ENCODE data around the gene PTPRJ. TPM values are rescaled to one million over a fixed set of nuclear protein-coding genes. Genes with fewer than 3 reads are reported as not detected.
A peak's percentile ranks its signal among the peaks of the same experiment; 100 is the strongest.

Gene PTPRJ
- total and polyA plus RNA-seq, 2 of the 13 experiments (the other 11 are each of a cell fraction or from before 2014, with no cell fraction given): 1.0 to 1.2 TPM

- H3K79me2 ChIP-seq (ENCODE audit: insufficient read depth, low read length): no peaks in the 10 kb centered on the region
- TF ChIP-seq, protein P1, sequence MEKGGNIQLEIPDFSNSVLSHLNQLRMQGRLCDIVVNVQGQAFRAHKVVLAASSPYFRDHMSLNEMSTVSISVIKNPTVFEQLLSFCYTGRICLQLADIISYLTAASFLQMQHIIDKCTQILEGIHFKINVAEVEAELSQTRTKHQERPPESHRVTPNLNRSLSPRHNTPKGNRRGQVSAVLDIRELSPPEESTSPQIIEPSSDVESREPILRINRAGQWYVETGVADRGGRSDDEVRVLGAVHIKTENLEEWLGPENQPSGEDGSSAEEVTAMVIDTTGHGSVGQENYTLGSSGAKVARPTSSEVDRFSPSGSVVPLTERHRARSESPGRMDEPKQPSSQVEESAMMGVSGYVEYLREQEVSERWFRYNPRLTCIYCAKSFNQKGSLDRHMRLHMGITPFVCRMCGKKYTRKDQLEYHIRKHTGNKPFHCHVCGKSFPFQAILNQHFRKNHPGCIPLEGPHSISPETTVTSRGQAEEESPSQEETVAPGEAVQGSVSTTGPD (CRISPR knock-in tag; IDR thresholded peaks at IDR 0.05): no peak
- 0 out of 2 replicates have a peak, but pooled peaks have one; percentile 16 for TF ChIP-seq ELF3 (CRISPR knock-in tag; IDR thresholded peaks at IDR 0.05)
- H3K36me3 ChIP-seq (replicated peaks in 1 of 2; ENCODE audit: control insufficient read depth in 1 of 2, insufficient read depth in 2 of 2, low read length in 2 of 2): no peaks in the 10 kb centered on the region
- H3K27ac ChIP-seq (ENCODE audit: extremely low read length, insufficient read depth, low read length): peak overlapping the region; percentile 56
- no peak overlapping the region for H3K4me3 ChIP-seq (replicated peaks in 1 of 3; ENCODE audit: insufficient read depth in 1 of 3, low read depth in 2 of 3, low read length in 3 of 3)
- H4K20me1 ChIP-seq (ENCODE audit: insufficient read depth, low read length): no peaks in the 10 kb centered on the region
- in situ Hi-C loops (cut with HindIII; ENCODE audit: extremely low pct_ligation_motif_present, low pct_unique_long_range_greater_than_20kb): no loop called here
- ChIA-PET CTCF (ENCODE audit: low intra/inter-chr PET ratio, low total read pairs) (no interaction called here), POLR2A (interaction anchor here (1.1 kb wide), 1 partner anchor 94 kb away, joined by 3 read pairs; no protein-coding TSS in a partner anchor)
- no TSS peak for BruUV-seq (replicated peaks)
- no peak overlapping the region for H3K9ac ChIP-seq (ENCODE audit: insufficient read depth, low read depth, low read length)
- H3K4me2 ChIP-seq (ENCODE audit: low read depth, low read length): no peak overlapping the region
- no peak overlapping the region for H2AFZ ChIP-seq (ENCODE audit: low read length)
- H3K9me3 ChIP-seq (ENCODE audit: low read length): no peaks in the 10 kb centered on the region
- H3K4me1 ChIP-seq (ENCODE audit: insufficient read depth, low read length): peaks cover 63% of the 10 kb centered on the region
- 29% methylated on average over 4 of the region's 4 CpGs for WGBS (ENCODE audit: low lambda C conversion rate)
- DNase-seq (ENCODE audit: low spot score): no peak
- FAIRE-seq: no peak
- no peak for ATAC-seq
- intact Hi-C loops (cut with micrococcal nuclease; ENCODE audit: unreplicated experiment): no loop called here
- H3K27me3 ChIP-seq (ENCODE audit: control insufficient read depth in 1 of 2, insufficient read depth in 2 of 2, low read length in 2 of 2): no peaks in the 10 kb centered on the region
Observed at GRCh38 chr11:48093323-48093722, 113.0 kb downstream of the PTPRJ start.

DNA sequence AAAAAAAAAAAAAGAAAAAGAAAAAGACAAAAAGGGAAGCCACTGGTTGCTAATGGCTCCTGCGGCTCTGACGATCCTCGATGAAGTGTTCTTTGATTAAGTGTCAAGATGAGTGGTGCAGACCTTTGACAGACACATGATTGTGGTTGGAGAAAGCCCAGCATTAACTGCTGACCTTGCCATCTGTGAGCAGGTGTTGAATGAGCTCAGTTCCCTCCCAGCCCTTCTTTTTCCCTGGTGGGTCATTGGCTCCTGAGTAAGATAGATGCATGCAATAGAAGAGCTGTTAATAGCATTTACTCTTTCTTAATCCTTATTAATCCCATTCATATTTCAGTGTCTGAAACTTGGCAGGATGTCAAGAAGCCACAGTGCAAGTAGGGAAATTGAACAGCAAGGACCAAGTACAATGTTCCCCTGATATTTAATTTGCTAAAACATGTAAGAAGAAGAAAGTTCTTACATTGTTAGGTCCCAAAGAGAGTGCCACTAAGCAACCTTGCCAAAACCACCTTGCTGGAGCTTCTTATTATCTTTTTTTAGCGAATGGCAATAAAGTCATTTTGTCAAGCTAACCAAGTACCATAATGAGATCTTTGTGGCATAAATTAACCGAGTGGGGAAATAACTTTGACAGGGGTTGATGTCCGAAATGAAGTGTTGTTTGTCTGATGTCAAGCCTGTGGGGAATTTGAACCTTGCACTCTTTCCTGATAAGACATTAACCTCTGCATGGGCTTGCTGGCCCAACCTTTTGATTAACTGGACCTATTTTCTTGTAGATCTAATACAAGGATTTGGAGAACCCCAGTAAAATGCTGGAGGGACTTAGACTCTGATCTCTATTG, 113.7 kb downstream of the PTPRJ start:
- peak; percentile 77 for DNase-seq (ENCODE audit: low spot score)
- H4K20me1 ChIP-seq (ENCODE audit: insufficient read depth, low read length): no peaks in the 10 kb centered on the region
- intact Hi-C loops (cut with micrococcal nuclease; ENCODE audit: unreplicated experiment): no loop called here
- peak overlapping the region in 2 of 3 experiments; percentile 22 to 36; a peak in 3 of 6 replicates for H3K4me3 ChIP-seq (replicated peaks in 1 of 3; ENCODE audit: insufficient read depth in 1 of 3, low read depth in 2 of 3, low read length in 3 of 3)
- H3K27ac ChIP-seq (ENCODE audit: extremely low read length, insufficient read depth, low read length): peak overlapping the region; percentile 56
- peak overlapping the region; percentile 78 for H3K4me2 ChIP-seq (ENCODE audit: low read depth, low read length)
- no peaks in the 10 kb centered on the region for H3K36me3 ChIP-seq (replicated peaks in 1 of 2; ENCODE audit: control insufficient read depth in 1 of 2, insufficient read depth in 2 of 2, low read length in 2 of 2)
- no peaks in the 10 kb centered on the region for H3K79me2 ChIP-seq (ENCODE audit: insufficient read depth, low read length)
- H3K27me3 ChIP-seq (ENCODE audit: control insufficient read depth in 1 of 2, insufficient read depth in 2 of 2, low read length in 2 of 2): no peaks in the 10 kb centered on the region
- in situ Hi-C loops (cut with HindIII; ENCODE audit: extremely low pct_ligation_motif_present, low pct_unique_long_range_greater_than_20kb): no loop called here
- H2AFZ ChIP-seq (ENCODE audit: low read length): no peak overlapping the region
- no TSS peak for BruUV-seq (replicated peaks)
- peak; percentile 81 for ATAC-seq
- peak; percentile 55 for FAIRE-seq
- H3K9me3 ChIP-seq (ENCODE audit: low read length): no peaks in the 10 kb centered on the region
- peaks cover 63% of the 10 kb centered on the region for H3K4me1 ChIP-seq (ENCODE audit: insufficient read depth, low read length)
- 5% methylated on average over 6 of the region's 6 CpGs for WGBS (ENCODE audit: low lambda C conversion rate)
- ChIA-PET POLR2A (interaction anchor here (0.9 to 1.1 kb wide), 2 partner anchors 94 to 95 kb away, joined by 3 read pairs; no protein-coding TSS in a partner anchor), CTCF (ENCODE audit: low intra/inter-chr PET ratio, low total read pairs) (no interaction called here)
- H3K9ac ChIP-seq (ENCODE audit: insufficient read depth, low read depth, low read length): peak overlapping the region; percentile 46
- TF ChIP-seq, protein P2, sequence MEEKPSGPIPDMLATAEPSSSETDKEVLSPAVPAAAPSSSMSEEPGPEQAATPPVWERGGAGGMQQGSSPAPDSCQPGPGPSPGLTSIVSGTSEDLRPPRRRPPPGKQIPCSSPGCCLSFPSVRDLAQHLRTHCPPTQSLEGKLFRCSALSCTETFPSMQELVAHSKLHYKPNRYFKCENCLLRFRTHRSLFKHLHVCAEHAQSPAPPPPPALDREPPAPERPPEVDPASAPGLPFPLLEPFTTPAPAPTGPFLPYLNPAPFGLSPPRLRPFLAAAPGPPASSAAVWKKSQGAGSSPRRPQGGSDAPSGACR (CRISPR knock-in tag; IDR thresholded peaks at IDR 0.05): no peak
- TF ChIP-seq ZBTB7B (CRISPR knock-in tag; IDR thresholded peaks at IDR 0.05): no peak
- 0 out of 2 replicates have a peak, but pooled peaks have one; percentile 15 for TF ChIP-seq CREM (IDR thresholded peaks at IDR 0.05)
- no peak for TF ChIP-seq CREM (CRISPR knock-in tag; IDR thresholded peaks at IDR 0.05)
- peak; percentile 89 for TF ChIP-seq MAFF (IDR thresholded peaks at IDR 0.05; ENCODE audit: low read depth, low read length)
- TF ChIP-seq, protein P3, sequence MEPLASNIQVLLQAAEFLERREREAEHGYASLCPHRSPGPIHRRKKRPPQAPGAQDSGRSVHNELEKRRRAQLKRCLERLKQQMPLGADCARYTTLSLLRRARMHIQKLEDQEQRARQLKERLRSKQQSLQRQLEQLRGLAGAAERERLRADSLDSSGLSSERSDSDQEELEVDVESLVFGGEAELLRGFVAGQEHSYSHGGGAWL (CRISPR knock-in tag; IDR thresholded peaks at IDR 0.05): no peak
- TF ChIP-seq RBFOX2 (IDR thresholded peaks at IDR 0.05; ENCODE audit: low read depth, low read length): peak; percentile 16; the same call in 1 of the 2 replicates
- TF ChIP-seq THAP11 (CRISPR knock-in tag; IDR thresholded peaks at IDR 0.05): peak; percentile 34; the same call in 1 of the 2 replicates
- TF ChIP-seq SMAD3 (CRISPR knock-in tag; IDR thresholded peaks at IDR 0.05): no peak
- TF ChIP-seq, protein P4, sequence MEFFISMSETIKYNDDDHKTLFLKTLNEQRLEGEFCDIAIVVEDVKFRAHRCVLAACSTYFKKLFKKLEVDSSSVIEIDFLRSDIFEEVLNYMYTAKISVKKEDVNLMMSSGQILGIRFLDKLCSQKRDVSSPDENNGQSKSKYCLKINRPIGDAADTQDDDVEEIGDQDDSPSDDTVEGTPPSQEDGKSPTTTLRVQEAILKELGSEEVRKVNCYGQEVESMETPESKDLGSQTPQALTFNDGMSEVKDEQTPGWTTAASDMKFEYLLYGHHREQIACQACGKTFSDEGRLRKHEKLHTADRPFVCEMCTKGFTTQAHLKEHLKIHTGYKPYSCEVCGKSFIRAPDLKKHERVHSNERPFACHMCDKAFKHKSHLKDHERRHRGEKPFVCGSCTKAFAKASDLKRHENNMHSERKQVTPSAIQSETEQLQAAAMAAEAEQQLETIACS (CRISPR knock-in tag; IDR thresholded peaks at IDR 0.05): no peak
- peak; percentile 12; the same call in 1 of the 2 replicates for TF ChIP-seq SALL1 (CRISPR knock-in tag; IDR thresholded peaks at IDR 0.05)
- TF ChIP-seq TOPORS (CRISPR knock-in tag; IDR thresholded peaks at IDR 0.05): no peak
- TF ChIP-seq KDM6A (CRISPR knock-in tag; IDR thresholded peaks at IDR 0.05; ENCODE audit: low read depth): peak; percentile 36; the same call in 1 of the 2 replicates
